ENCODE measurements around the gene DTNA. TPM values are rescaled to one million over a fixed set of nuclear protein-coding genes. Genes with fewer than 3 reads are reported as not detected.

The DTNA gene
- total and polyA plus RNA-seq, 2 donors from 2014 or later: 6.2 to 22.3 TPM

GRCh38 chr18:34701911-34702310 lies 8.2 kb upstream of the DTNA start:
- Histone ChIP-seq H3K27me3 (ENCODE audit: control insufficient read depth, insufficient read depth, low read length) (no peaks in the 10 kb centered on the region), H3K9me3 (ENCODE audit: control insufficient read depth in 2 of 3, insufficient read depth in 1 of 3, low read length in 3 of 3) (no peaks in the 10 kb centered on the region), H3K9ac (ENCODE audit: low read length in 3 of 3) (no peak overlapping the region), H3K27ac (ENCODE audit: low read depth in 2 of 2, low read length in 2 of 2) (no peak overlapping the region), H3K36me3 (ENCODE audit: control insufficient read depth in 2 of 3, insufficient read depth in 3 of 3, low read length in 3 of 3) (no peaks in the 10 kb centered on the region), H3K4me1 (ENCODE audit: control insufficient read depth in 2 of 3, insufficient read depth in 2 of 3, low read depth in 1 of 3, low read length in 3 of 3) (no peaks in the 10 kb centered on the region), H3K4me3 (ENCODE audit: low read length in 3 of 3) (no peak overlapping the region)
- DNase-seq: peak in 1 of 5 donors; percentile 7
- TF ChIP-seq, protein P1, sequence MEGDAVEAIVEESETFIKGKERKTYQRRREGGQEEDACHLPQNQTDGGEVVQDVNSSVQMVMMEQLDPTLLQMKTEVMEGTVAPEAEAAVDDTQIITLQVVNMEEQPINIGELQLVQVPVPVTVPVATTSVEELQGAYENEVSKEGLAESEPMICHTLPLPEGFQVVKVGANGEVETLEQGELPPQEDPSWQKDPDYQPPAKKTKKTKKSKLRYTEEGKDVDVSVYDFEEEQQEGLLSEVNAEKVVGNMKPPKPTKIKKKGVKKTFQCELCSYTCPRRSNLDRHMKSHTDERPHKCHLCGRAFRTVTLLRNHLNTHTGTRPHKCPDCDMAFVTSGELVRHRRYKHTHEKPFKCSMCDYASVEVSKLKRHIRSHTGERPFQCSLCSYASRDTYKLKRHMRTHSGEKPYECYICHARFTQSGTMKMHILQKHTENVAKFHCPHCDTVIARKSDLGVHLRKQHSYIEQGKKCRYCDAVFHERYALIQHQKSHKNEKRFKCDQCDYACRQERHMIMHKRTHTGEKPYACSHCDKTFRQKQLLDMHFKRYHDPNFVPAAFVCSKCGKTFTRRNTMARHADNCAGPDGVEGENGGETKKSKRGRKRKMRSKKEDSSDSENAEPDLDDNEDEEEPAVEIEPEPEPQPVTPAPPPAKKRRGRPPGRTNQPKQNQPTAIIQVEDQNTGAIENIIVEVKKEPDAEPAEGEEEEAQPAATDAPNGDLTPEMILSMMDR (IDR thresholded peaks at IDR 0.05; ENCODE audit: borderline replicate concordance, extremely low read depth, insufficient read depth): no peak
- intact Hi-C loops (cut with DNase I): no loop called here
- FAIRE-seq: no peak

- Histone ChIP-seq H3K27me3 (ENCODE audit: control insufficient read depth, insufficient read depth, low read length) (no peaks in the 10 kb centered on the region), H3K9ac (ENCODE audit: low read length in 3 of 3) (no peak overlapping the region), H3K27ac (ENCODE audit: low read depth in 2 of 2, low read length in 2 of 2) (no peak overlapping the region), H3K4me3 (ENCODE audit: low read length in 3 of 3) (no peak overlapping the region), H3K36me3 (ENCODE audit: control insufficient read depth in 2 of 3, insufficient read depth in 3 of 3, low read length in 3 of 3) (no peaks in the 10 kb centered on the region), H3K9me3 (ENCODE audit: control insufficient read depth in 2 of 3, insufficient read depth in 1 of 3, low read length in 3 of 3) (no peaks in the 10 kb centered on the region), H3K4me1 (ENCODE audit: control insufficient read depth in 2 of 3, insufficient read depth in 2 of 3, low read depth in 1 of 3, low read length in 3 of 3) (peaks cover 0 to 2% (median 0%) of the 10 kb centered on the region in 3 donors)
- intact Hi-C loops (cut with DNase I): no loop called here
- TF ChIP-seq, protein P1 (IDR thresholded peaks at IDR 0.05; ENCODE audit: borderline replicate concordance, extremely low read depth, insufficient read depth): no peak
- FAIRE-seq: no peak
- DNase-seq: no peak
Observed at GRCh38 chr18:34702814-34703213, 7.3 kb upstream of the DTNA start.

DNA sequence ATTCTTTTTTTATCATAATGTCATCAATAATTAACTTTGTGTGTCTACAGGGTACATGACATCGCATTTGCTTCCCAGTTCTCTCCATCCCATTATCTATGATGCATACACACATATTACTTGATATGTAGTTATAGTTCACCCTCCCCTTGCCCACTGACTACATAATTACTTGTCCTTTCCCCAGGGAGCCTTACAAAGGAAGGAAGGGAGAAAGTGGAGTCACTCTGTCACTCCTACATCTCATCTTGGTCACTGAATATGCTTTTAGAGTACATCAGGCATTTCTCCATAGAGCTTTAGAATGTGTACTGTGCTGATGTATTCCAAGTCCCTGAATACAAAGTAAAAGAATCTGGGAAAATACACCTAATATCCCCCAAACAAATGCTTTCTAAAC lies 6.0 kb upstream of the DTNA start:
- H3K9ac ChIP-seq (ENCODE audit: low read length in 3 of 3): no peak overlapping the region
- DNase-seq (no peak), FAIRE-seq (no peak)
- no peaks in the 10 kb centered on the region for H3K9me3 ChIP-seq (ENCODE audit: control insufficient read depth in 2 of 3, insufficient read depth in 1 of 3, low read length in 3 of 3)
- H3K27me3 ChIP-seq (ENCODE audit: control insufficient read depth, insufficient read depth, low read length): no peaks in the 10 kb centered on the region
- H3K27ac ChIP-seq (ENCODE audit: low read depth in 2 of 2, low read length in 2 of 2): no peak overlapping the region
- no peak overlapping the region for H3K4me3 ChIP-seq (ENCODE audit: low read length in 3 of 3)
- TF ChIP-seq, protein P1 (IDR thresholded peaks at IDR 0.05; ENCODE audit: borderline replicate concordance, extremely low read depth, insufficient read depth): no peak
- peaks cover 0 to 2% (median 0%) of the 10 kb centered on the region in 3 donors for H3K4me1 ChIP-seq (ENCODE audit: control insufficient read depth in 2 of 3, insufficient read depth in 2 of 3, low read depth in 1 of 3, low read length in 3 of 3)
- intact Hi-C loops (cut with DNase I): no loop called here
- H3K36me3 ChIP-seq (ENCODE audit: control insufficient read depth in 2 of 3, insufficient read depth in 3 of 3, low read length in 3 of 3): no peaks in the 10 kb centered on the region

DNA sequence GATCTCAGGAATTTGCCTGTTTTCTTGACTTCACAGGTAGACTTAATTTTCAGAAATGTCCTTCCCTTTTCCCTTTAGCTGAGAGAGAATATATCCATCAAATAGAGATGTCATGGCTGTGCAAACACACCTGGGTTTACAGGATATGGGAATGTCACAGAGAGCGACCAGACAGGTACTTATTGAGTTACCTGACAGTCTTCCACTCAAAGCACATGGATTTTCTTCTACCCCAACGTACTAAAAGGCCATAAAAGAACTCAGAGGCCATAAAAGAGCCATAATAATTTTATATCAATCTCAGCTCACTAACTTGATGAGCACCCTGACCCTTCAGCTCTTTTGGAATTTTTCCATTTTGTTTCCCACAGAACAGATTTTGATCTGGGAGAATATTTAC lies 5.3 kb upstream of the DTNA start:
- no peaks in the 10 kb centered on the region for H3K27me3 ChIP-seq (ENCODE audit: control insufficient read depth, insufficient read depth, low read length)
- H3K27ac ChIP-seq (ENCODE audit: low read depth in 2 of 2, low read length in 2 of 2): no peak overlapping the region
- no peak overlapping the region for H3K9ac ChIP-seq (ENCODE audit: low read length in 3 of 3)
- peaks cover 0 to 2% (median 0%) of the 10 kb centered on the region in 3 donors for H3K4me1 ChIP-seq (ENCODE audit: control insufficient read depth in 2 of 3, insufficient read depth in 2 of 3, low read depth in 1 of 3, low read length in 3 of 3)
- FAIRE-seq: no peak
- H3K9me3 ChIP-seq (ENCODE audit: control insufficient read depth in 2 of 3, insufficient read depth in 1 of 3, low read length in 3 of 3): no peaks in the 10 kb centered on the region
- intact Hi-C loops (cut with DNase I): no loop called here
- TF ChIP-seq, protein P1 (IDR thresholded peaks at IDR 0.05; ENCODE audit: borderline replicate concordance, extremely low read depth, insufficient read depth): no peak
- DNase-seq: no peak
- H3K4me3 ChIP-seq (ENCODE audit: low read length in 3 of 3): no peak overlapping the region
- no peaks in the 10 kb centered on the region for H3K36me3 ChIP-seq (ENCODE audit: control insufficient read depth in 2 of 3, insufficient read depth in 3 of 3, low read length in 3 of 3)
